ENCODE results near the gene MED31. TPM values are rescaled to one million over a fixed set of nuclear protein-coding genes. Genes with fewer than 3 reads are reported as not detected.

MED31 gene
- total RNA-seq, 4 donors from 2014 or later, result 5.5 to 18.9 (median 12.5) TPM

- intact Hi-C loops (cut with DNase I), result no loop called here
- H3K4me1 ChIP-seq, result peaks cover 0 to 35% (median 0%) of the 10 kb centered on the region in 3 donors
- no peak overlapping the region for H3K4me3 ChIP-seq
- H3K27ac ChIP-seq, result no peak overlapping the region
- no peak for TF ChIP-seq POLR2A (IDR thresholded peaks at IDR 0.05)
- TF ChIP-seq CTCF (IDR thresholded peaks at IDR 0.05), result no peak
- DNase-seq, result no peak
- 77% methylated on average over 3 of the region's 7 CpGs; no CpG with 5 or more reads in 1 of the 2 donors for whole genome bisulfite sequencing, 2 donors
- H3K9me3 ChIP-seq, result no peaks in the 10 kb centered on the region
- H3K36me3 ChIP-seq, result no peaks in the 10 kb centered on the region
- H3K27me3 ChIP-seq, result peaks cover 0 to 33% (median 0%) of the 10 kb centered on the region in 4 donors
These were observed 26.5 kb upstream of the MED31 start for GRCh38 chr17:6677946-6678345.

GRCh38 chr17:6677158-6677831 lies 25.9 kb upstream of the MED31 start:
- Histone ChIP-seq H3K27ac (no peak overlapping the region), H3K4me1 (peaks cover 0 to 35% (median 0%) of the 10 kb centered on the region in 3 donors), H3K36me3 (no peaks in the 10 kb centered on the region), H3K9me3 (no peaks in the 10 kb centered on the region), H3K27me3 (peaks cover 0 to 33% (median 0%) of the 10 kb centered on the region in 4 donors), H3K4me3 (no peak overlapping the region)
- no peak for TF ChIP-seq CTCF (IDR thresholded peaks at IDR 0.05)
- TF ChIP-seq POLR2A (IDR thresholded peaks at IDR 0.05), result no peak
- DNase-seq, result no peak
- 56 to 75% methylated on average over 1 to 3 of the region's 16 CpGs for WGBS, 2 donors
- intact Hi-C loops (cut with DNase I), result no loop called here

- DNase-seq, result no peak
- 74 to 87% methylated on average over 3 to 4 of the region's 6 CpGs for WGBS, 2 donors
- Histone ChIP-seq H3K9me3 (no peaks in the 10 kb centered on the region), H3K27ac (no peak overlapping the region), H3K4me3 (no peak overlapping the region), H3K27me3 (peaks cover 0 to 33% (median 0%) of the 10 kb centered on the region in 4 donors), H3K4me1 (peaks cover 0 to 36% (median 0%) of the 10 kb centered on the region in 3 donors), H3K36me3 (no peaks in the 10 kb centered on the region)
- intact Hi-C loops (cut with DNase I), result no loop called here
- TF ChIP-seq CTCF (IDR thresholded peaks at IDR 0.05) (no peak), POLR2A (IDR thresholded peaks at IDR 0.05) (no peak)
These were observed 25.4 kb upstream of the MED31 start for GRCh38 chr17:6676802-6677157.

GRCh38 chr17:6675201-6675825 lies 23.9 kb upstream of the MED31 start:
- intact Hi-C loops (cut with DNase I), result no loop called here
- peaks cover 0 to 33% (median 0%) of the 10 kb centered on the region in 4 donors for H3K27me3 ChIP-seq
- H3K4me3 ChIP-seq, result no peak overlapping the region
- 68 to 71% methylated on average over 6 to 10 of the region's 11 CpGs for WGBS, 2 donors
- peaks cover 0 to 43% (median 8%) of the 10 kb centered on the region in 3 donors for H3K4me1 ChIP-seq
- TF ChIP-seq POLR2A (IDR thresholded peaks at IDR 0.05) (no peak), CTCF (IDR thresholded peaks at IDR 0.05) (no peak)
- H3K36me3 ChIP-seq, result no peaks in the 10 kb centered on the region
- no peaks in the 10 kb centered on the region for H3K9me3 ChIP-seq
- no peak overlapping the region for H3K27ac ChIP-seq
- no peak for DNase-seq

- peaks cover 0 to 46% (median 8%) of the 10 kb centered on the region in 3 donors for H3K4me1 ChIP-seq
- 100% methylated on average over 1 of the region's 13 CpGs; no CpG with 5 or more reads in 1 of the 2 donors for WGBS, 2 donors
- H3K4me3 ChIP-seq, result no peak overlapping the region
- no peak for DNase-seq
- peaks cover 0 to 31% (median 0%) of the 10 kb centered on the region in 4 donors for H3K27me3 ChIP-seq
- TF ChIP-seq POLR2A (IDR thresholded peaks at IDR 0.05) (no peak), CTCF (IDR thresholded peaks at IDR 0.05) (no peak)
- H3K36me3 ChIP-seq, result no peaks in the 10 kb centered on the region
- no peak overlapping the region for H3K27ac ChIP-seq
- H3K9me3 ChIP-seq, result no peaks in the 10 kb centered on the region
- intact Hi-C loops (cut with DNase I), result no loop called here
These were observed 23.2 kb upstream of the MED31 start for GRCh38 chr17:6674586-6674985.

All from esophagus squamous epithelium (tissue), 5 donors.